LNCAP (cell line): ENCODE data around the gene PXDN.

Source experiments
- CTCF ChIP-seq: fragments of 450-650 bp; IDR thresholded peaks from 2 replicates; pipeline ENCODE4 v1.5.1; 2017; ENCODE audit warnings: mild to moderate bottlenecking

Gene PXDN

GRCh38 chr2:1632510-1632909 lies 111.8 kb downstream of the PXDN start:
- TF ChIP-seq CTCF: no peak

- TF ChIP-seq CTCF: no peak
Observed at GRCh38 chr2:1632002-1632348, 112.3 kb downstream of the PXDN start.

GRCh38 chr2:1631292-1632001 lies 112.9 kb downstream of the PXDN start:
- TF ChIP-seq CTCF: no peak

- no peak for TF ChIP-seq CTCF
Observed at GRCh38 chr2:1628893-1629292, 115.4 kb downstream of the PXDN start.

GRCh38 chr2:1627628-1628381 lies 116.5 kb downstream of the PXDN start:
- no peak for TF ChIP-seq CTCF

- TF ChIP-seq CTCF: no peak
Observed at GRCh38 chr2:1626271-1626681, 118.0 kb downstream of the PXDN start.

- no peak for TF ChIP-seq CTCF
Observed at GRCh38 chr2:1625281-1626001, 118.9 kb downstream of the PXDN start.
